Body of pancreas (tissue), 4 donors: ENCODE data around the gene SLAMF9. TPM values are rescaled to one million over a fixed set of nuclear protein-coding genes. Genes with fewer than 3 reads are reported as not detected.

Source experiments
- ATAC-seq: fragments of 150-250 bp; one replicate; pipeline ENCODE4 v1.9.1; 2016
- DNase-seq, 4 donors: peaks; one replicate each; pipeline ENCODE4 v3.0.0-alpha.2; 2019
- H3K27ac ChIP-seq, 4 donors: fragments of 200-600 bp; sonication (generic); 1 replicate in 3 of 4; 2 replicates in 1 of 4; pipeline versions ENCODE4 v1.5.1 to v1.6.1; 2016 to 2019; ENCODE audit warnings: mild to moderate bottlenecking in 1 of 4, mixed read lengths in 1 of 4, moderate library complexity in 1 of 4
- H3K27me3 ChIP-seq, 2 donors: fragments of 200-600 bp; sonication (generic); one replicate each; pipeline ENCODE4 v1.6.0; 2016; ENCODE audit warnings: mild to moderate bottlenecking in 1 of 2
- H3K36me3 ChIP-seq, 2 donors: fragments of 200-600 bp; sonication (generic); replicated peaks in 1 of 2; 2 replicates each; pipeline ENCODE4 v1.5.1; 2016; ENCODE audit warnings: low read depth in 2 of 2; ENCODE audit not compliant: insufficient read depth in 1 of 2
- H3K4me1 ChIP-seq: fragments of 200-600 bp; sonication (generic); one replicate; pipeline ENCODE4 v1.6.0; 2016
- H3K4me3 ChIP-seq, 2 donors: fragments of 200-600 bp; sonication (generic); 1 replicate in 1 of 2; 2 replicates in 1 of 2; pipeline ENCODE4 v1.5.1; 2016 to 2019
- H3K9me3 ChIP-seq, 3 donors: fragments of 200-600 bp; sonication (generic); 1 replicate in 2 of 3; 2 replicates in 1 of 3; pipeline ENCODE4 v1.5.1; 2016
- CTCF ChIP-seq, 7 experiments: fragments of 450-650 bp in 4 of 7; fragments of 200-600 bp in 3 of 7; sonication (generic) in 3 of 7; IDR thresholded peaks; one replicate each; pipeline ENCODE4 v1.5.1; 2016 to 2019; ENCODE audit warnings: antibody characterized with exemption in 7 of 7
- POLR2A ChIP-seq, 3 donors: fragments of 450-650 bp; IDR thresholded peaks; one replicate each; pipeline ENCODE4 v1.6.1; 2016; ENCODE audit warnings: antibody characterized with exemption in 3 of 3, mild to moderate bottlenecking in 2 of 3
- WGBS, 2 donors: methylation state at CpG; one replicate each; pipeline ENCODE4 v1.1.5; 2017; 5-methylcytosine and 5-hydroxymethylcytosine counted together
- intact Hi-C: fragments of 100-400 bp; cut with DNase I; formaldehyde crosslinking; loops from one replicate; pipeline ENCODE4 v1.15.1; 2023
- total RNA-seq, 2 donors: library from RNA; depleted of rRNA; stranded (reverse); fragments of >200 nt; gene quantifications; one replicate each; pipeline ENCODE4 v1.1.0, GENCODE V29; 2016

Gene SLAMF9
- total RNA-seq, 2 donors from 2014 or later, result not detected

DNA sequence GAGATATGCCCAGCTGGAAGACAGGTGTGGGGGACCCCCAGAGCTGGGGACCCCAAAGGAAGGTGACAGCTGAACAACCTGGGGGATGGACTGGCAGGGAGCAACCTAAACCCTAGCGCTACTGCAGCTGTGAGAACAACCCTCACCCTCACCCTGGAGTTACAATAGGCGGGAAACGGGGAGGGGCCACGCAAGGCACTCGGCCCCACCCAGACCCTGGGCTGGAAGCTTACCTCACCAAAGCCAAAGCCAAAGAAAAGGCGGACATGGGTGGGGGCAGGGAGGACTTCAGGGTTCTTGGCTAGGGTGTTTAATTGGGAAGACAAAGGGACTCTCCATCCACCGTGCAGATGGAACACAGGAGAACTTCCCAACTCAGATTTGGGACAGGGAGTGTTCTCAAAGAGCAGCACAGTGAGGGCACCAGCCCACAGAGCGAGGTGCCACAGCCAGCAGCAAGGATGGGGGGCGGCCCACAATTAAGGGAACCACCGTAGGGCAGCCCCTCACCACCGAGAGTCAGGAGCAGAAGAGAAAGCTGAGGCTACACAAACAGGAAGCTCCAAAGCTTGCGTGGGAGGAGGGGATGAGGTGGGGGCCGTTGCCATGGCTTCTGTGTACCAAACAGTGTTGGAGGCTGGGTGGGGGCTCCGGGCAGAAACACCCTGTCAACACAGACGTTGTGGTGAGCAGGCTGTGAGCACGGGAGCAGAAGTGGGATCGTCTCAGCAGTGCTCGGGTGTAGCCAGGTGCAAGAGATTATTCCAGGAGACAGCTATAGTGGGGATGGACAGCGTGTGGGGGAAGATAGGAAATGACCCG is 30.6 kb downstream of the SLAMF9 start:
- intact Hi-C loops, result no loop called here
- Histone ChIP-seq H3K9me3 (no peaks in the 10 kb centered on the region), H3K4me1 (peaks cover 59% of the 10 kb centered on the region), H3K4me3 (peak overlapping the region; percentile 49 to 54), H3K36me3 (peaks cover 4 to 16% of the 10 kb centered on the region in 2 donors), H3K27me3 (no peaks in the 10 kb centered on the region), H3K27ac (peak overlapping the region; percentile 94 to 99 (median 97))
- TF ChIP-seq POLR2A (IDR thresholded peaks at IDR 0.05) (peak; percentile 65 to 89 (median 68)), CTCF (IDR thresholded peaks at IDR 0.05) (no peak)
- DNase-seq (peak; percentile 89 to 93 (median 92)), ATAC-seq (peak; percentile 63)
- 8 to 11% methylated on average over 15 to 20 of the region's 20 CpGs for WGBS, 2 donors

- Histone ChIP-seq H3K27ac (peak overlapping the region; percentile 94 to 99 (median 97)), H3K4me3 (no peak overlapping the region), H3K4me1 (peaks cover 59% of the 10 kb centered on the region), H3K36me3 (peaks cover 4 to 18% of the 10 kb centered on the region in 2 donors), H3K9me3 (no peaks in the 10 kb centered on the region), H3K27me3 (no peaks in the 10 kb centered on the region)
- 31 to 34% methylated on average over 6 to 8 of the region's 8 CpGs for WGBS, 2 donors
- TF ChIP-seq POLR2A (IDR thresholded peaks at IDR 0.05), result no peak
- no peak for TF ChIP-seq CTCF (IDR thresholded peaks at IDR 0.05)
- ATAC-seq (no peak), DNase-seq (peak; percentile 46 to 58 (median 49))
- intact Hi-C loops, result no loop called here
Measured at GRCh38 chr1:159922511-159923202, 31.4 kb downstream of the SLAMF9 start.

GRCh38 chr1:159921700-159922504 is 32.1 kb downstream of the SLAMF9 start:
- intact Hi-C loops, result no loop called here
- no peak for ATAC-seq
- peaks cover 4 to 18% of the 10 kb centered on the region in 2 donors for H3K36me3 ChIP-seq
- H3K27me3 ChIP-seq, result no peaks in the 10 kb centered on the region
- H3K4me1 ChIP-seq, result peaks cover 67% of the 10 kb centered on the region
- H3K27ac ChIP-seq, result peak overlapping the region; percentile 94 to 99 (median 97)
- TF ChIP-seq POLR2A (IDR thresholded peaks at IDR 0.05) (no peak), CTCF (IDR thresholded peaks at IDR 0.05) (no peak)
- H3K4me3 ChIP-seq, result no peak overlapping the region
- H3K9me3 ChIP-seq, result no peaks in the 10 kb centered on the region
- peak in 2 of 4 donors; percentile 46 to 48 for DNase-seq
- 61 to 65% methylated on average over 18 of the region's 18 CpGs for WGBS, 2 donors

DNA sequence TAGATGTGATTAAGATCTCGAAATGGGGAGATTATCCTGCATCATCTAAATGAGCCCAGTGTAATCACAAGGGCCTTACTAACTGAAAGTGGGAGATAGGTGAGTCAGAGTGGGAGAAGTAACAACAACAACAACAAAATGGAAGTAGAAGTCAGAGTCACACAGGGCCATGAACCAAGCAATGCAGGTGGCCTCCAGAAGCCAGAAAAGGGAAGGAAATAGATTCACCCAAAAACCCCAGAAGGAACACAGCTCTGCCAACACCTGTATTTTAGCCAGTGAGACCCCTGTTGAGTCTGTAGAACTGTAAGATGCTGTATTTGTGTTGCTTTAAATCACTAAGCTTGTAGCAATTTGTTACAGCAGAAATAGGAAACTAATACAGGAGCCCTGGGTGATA is 32.8 kb downstream of the SLAMF9 start:
- intact Hi-C loops, result no loop called here
- ATAC-seq (no peak), DNase-seq (no peak)
- no peak for TF ChIP-seq POLR2A (IDR thresholded peaks at IDR 0.05)
- WGBS, 2 donors, result 53 to 58% methylated on average over 1 of the region's 1 CpG
- Histone ChIP-seq H3K27me3 (no peaks in the 10 kb centered on the region), H3K27ac (peak overlapping the region in 3 of 4 donors; percentile 94 to 99 (median 97)), H3K4me1 (peaks cover 68% of the 10 kb centered on the region), H3K9me3 (no peaks in the 10 kb centered on the region), H3K4me3 (no peak overlapping the region), H3K36me3 (peaks cover 4 to 18% of the 10 kb centered on the region in 2 donors)
